ENCODE measurements around the gene SLFN11.
"Not testable (repeated sequence)": the region's sequence is repeated elsewhere in the genome, so short reads cannot be mapped to it uniquely, and the experiment has no call there.

Gene SLFN11, protein sequence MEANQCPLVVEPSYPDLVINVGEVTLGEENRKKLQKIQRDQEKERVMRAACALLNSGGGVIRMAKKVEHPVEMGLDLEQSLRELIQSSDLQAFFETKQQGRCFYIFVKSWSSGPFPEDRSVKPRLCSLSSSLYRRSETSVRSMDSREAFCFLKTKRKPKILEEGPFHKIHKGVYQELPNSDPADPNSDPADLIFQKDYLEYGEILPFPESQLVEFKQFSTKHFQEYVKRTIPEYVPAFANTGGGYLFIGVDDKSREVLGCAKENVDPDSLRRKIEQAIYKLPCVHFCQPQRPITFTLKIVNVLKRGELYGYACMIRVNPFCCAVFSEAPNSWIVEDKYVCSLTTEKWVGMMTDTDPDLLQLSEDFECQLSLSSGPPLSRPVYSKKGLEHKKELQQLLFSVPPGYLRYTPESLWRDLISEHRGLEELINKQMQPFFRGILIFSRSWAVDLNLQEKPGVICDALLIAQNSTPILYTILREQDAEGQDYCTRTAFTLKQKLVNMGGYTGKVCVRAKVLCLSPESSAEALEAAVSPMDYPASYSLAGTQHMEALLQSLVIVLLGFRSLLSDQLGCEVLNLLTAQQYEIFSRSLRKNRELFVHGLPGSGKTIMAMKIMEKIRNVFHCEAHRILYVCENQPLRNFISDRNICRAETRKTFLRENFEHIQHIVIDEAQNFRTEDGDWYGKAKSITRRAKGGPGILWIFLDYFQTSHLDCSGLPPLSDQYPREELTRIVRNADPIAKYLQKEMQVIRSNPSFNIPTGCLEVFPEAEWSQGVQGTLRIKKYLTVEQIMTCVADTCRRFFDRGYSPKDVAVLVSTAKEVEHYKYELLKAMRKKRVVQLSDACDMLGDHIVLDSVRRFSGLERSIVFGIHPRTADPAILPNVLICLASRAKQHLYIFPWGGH

DNA sequence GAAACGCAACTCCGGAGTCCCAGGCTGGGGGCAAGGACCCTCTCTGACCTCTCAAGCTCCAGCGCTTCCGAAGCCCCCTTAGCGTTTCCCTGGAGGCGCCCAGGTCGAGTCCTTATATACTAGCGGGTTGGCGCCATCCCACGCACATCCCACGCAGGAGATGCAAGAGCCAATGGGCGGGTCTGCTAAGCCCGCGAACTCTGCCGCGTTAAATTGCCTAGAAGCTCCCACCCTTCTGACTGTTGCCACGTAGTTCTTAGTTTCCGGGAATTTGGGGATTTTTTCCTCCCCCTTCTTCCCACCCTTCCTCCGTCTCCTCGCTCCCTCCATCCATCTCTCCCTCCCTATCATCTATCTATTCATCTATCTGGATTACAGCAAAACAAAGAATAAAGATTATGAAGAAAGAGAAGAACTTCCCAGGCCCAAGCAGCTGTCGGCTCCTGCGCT is at the start of gene SLFN11:
Gene SLFN11 (minus strand): TSS at position 88 of the 450 bp plus-strand sequence. CDS start 9,814 bp downstream, outside the sequence.
- Mint-ChIP-seq H3K9me3 (peaks cover 9% of the 10 kb centered on the region), H3K27me3 (no peaks in the 10 kb centered on the region), H3K4me3 (peak within 1 kb of the TSS; percentile 97), H3K4me1 (peaks cover 61% of the 10 kb centered on the region), H3K36me3 (peaks cover 24% of the 10 kb centered on the region), H3K27ac (peak within 1 kb of the TSS; percentile 89)
- peak; percentile 84 for ATAC-seq

DNA sequence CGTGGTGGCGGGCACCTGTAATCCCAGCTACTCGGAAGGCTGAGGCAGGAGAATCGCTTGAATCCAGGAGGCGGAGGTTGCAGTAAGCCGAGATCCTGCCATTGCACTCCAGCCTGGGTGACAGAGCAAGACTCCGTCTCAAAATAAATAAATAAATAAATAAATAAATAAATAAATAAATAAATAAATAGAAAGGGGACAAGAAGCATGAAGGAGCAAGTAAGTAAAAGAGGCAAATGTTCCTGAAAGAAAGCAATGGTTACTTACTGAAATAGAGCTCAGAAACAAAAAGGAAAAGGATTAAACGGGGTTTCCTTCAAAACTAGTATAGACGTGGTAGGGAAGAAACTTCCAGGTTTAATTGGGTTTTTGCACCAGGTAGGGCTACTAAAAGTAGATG is 47.6 kb upstream of the SLFN11 start:
- ATAC-seq, H3K4me3 Mint-ChIP-seq, H3K27me3 Mint-ChIP-seq, H3K4me1 Mint-ChIP-seq, H3K9me3 Mint-ChIP-seq, H3K27ac Mint-ChIP-seq: not testable (repeated sequence)
- H3K36me3 Mint-ChIP-seq: peaks cover 21% of the 10 kb centered on the region

DNA sequence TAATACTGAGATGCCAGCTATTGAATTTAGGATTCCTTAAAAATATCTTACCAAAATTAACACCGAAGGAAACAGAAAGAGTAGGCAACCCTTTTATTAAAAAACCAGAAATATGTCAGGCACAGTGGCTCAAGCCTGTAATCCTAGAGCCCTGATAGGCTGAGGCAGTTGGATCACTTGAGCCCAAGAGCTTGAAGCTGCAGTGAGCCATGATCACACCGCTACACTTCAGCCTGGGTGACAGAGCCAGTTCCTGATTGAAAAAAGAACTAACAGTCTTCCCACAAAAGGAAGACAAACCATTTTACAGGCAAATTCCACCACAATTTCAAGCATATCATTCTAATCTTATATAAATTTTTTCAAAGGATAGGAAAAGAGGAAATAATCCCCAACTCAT is 43.2 kb upstream of the SLFN11 start:
- Mint-ChIP-seq H3K4me1 (peaks cover 4% of the 10 kb centered on the region), H3K27me3 (no peaks in the 10 kb centered on the region), H3K36me3 (peaks cover 42% of the 10 kb centered on the region), H3K9me3 (no peaks in the 10 kb centered on the region), H3K4me3 (no peak overlapping the region), H3K27ac (no peak overlapping the region)
- ATAC-seq: no peak

DNA sequence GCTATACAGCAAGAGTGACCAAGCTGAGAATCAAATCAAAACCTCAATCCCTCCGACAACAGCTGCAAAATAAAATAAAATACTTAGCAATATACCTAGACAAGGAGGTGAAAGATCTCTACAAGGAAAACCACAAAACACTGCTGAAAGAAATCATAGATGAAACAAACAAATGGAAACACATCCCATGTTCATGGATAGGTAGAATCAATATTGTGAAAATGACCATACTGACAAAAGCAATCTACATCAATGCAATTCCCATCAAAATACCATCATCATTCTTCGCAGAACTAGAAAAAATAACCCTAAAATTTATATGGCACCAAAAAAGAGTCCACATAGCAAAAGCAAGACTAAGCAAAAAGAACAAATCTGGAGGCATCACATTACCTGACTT is 41.3 kb upstream of the SLFN11 start:
- H3K36me3 Mint-ChIP-seq: peaks cover 51% of the 10 kb centered on the region
- not testable (repeated sequence) for H3K9me3 Mint-ChIP-seq, H3K4me3 Mint-ChIP-seq, ATAC-seq, H3K27ac Mint-ChIP-seq, H3K4me1 Mint-ChIP-seq, H3K27me3 Mint-ChIP-seq

DNA sequence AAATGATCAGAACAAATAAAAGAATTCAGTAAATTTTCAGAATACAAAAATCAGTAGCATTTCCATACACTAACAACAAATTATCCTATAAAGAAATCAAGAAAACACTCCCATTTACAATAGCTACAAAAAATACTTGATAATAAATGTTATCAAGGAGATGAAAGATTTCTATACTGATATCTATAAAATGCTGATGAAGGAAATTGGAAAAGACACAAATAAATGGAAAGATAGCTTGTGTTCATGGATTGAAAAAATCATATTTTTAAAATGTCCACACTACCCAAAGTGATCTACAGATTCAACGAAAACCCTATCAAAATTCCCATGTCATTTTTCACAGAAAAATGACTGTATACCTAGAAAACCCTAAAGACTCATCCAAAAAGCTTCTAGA is 40.8 kb upstream of the SLFN11 start:
- Mint-ChIP-seq H3K9me3 (no peaks in the 10 kb centered on the region), H3K4me3 (no peak overlapping the region), H3K4me1 (peaks cover 4% of the 10 kb centered on the region), H3K27me3 (no peaks in the 10 kb centered on the region), H3K36me3 (peaks cover 51% of the 10 kb centered on the region), H3K27ac (no peak overlapping the region)
- ATAC-seq: no peak

DNA sequence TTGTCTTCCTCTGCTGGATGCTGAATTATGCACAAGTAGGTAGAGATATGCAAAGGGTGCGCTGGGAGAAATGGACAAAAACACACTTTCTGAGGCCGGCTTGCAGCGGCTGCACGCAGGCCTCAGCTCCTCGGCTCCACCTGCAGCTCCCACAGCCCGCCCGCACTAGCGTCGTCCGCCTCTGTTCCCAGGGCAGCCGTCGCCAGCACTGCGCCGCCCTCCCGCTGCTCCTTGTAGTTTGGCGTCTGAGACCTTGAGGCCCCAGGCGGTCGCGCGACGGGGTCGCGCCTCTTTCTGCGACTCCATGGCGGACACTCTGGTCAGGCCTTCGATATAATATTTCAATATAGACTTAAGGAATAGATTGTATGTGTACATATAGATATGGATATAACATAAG is 34.1 kb upstream of the SLFN11 start:
- H3K36me3 Mint-ChIP-seq: peaks cover 33% of the 10 kb centered on the region
- ATAC-seq: no peak
- H3K27ac Mint-ChIP-seq: no peak overlapping the region
- H3K4me1 Mint-ChIP-seq: no peaks in the 10 kb centered on the region
- H3K27me3 Mint-ChIP-seq: no peaks in the 10 kb centered on the region
- peaks cover 3% of the 10 kb centered on the region for H3K9me3 Mint-ChIP-seq
- no peak overlapping the region for H3K4me3 Mint-ChIP-seq

DNA sequence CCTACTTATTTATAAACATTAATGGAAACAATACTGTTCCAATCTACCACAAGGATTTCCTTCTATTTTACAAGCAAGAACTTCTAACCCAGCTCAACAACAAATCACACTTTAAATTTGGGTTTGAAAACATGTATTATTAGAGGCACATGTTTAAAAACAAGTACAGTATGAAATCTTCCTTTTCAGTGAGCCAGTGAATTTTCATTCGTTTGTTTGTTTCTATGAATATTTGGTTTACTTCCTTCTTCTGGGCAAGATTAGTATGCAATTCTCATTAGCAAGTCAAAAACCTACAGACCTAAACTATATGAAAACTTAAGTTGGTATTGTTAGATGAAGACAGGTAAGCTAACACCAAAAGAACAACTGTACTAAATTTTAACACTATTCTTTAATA is 33.1 kb upstream of the SLFN11 start:
- H3K36me3 Mint-ChIP-seq: peaks cover 27% of the 10 kb centered on the region
- no peak for ATAC-seq
- no peak overlapping the region for H3K4me3 Mint-ChIP-seq
- no peaks in the 10 kb centered on the region for H3K4me1 Mint-ChIP-seq
- H3K9me3 Mint-ChIP-seq: peaks cover 3% of the 10 kb centered on the region
- H3K27me3 Mint-ChIP-seq: no peaks in the 10 kb centered on the region
- H3K27ac Mint-ChIP-seq: no peak overlapping the region

DNA sequence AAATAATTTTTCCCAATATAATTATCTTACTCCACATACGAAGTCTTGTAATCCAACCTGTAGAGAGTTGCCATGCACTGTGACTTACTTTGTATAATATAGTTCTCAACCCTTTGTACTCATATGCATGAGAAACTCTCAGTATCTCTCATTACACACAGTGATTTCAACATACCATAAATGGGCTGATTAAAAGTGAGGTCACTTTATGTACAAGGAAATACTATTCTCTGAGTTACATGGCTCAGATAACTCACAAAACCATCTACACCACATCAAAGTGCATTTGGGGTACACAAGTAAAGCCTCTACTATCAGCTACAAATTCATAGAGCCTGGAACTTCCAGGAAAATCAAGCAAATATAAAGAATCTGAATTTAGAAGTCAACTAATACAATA is 30.9 kb upstream of the SLFN11 start:
- Mint-ChIP-seq H3K4me1 (no peaks in the 10 kb centered on the region), H3K27me3 (no peaks in the 10 kb centered on the region), H3K27ac (no peak overlapping the region), H3K36me3 (peaks cover 13% of the 10 kb centered on the region), H3K9me3 (peaks cover 3% of the 10 kb centered on the region), H3K4me3 (no peak overlapping the region)
- ATAC-seq: no peak

DNA sequence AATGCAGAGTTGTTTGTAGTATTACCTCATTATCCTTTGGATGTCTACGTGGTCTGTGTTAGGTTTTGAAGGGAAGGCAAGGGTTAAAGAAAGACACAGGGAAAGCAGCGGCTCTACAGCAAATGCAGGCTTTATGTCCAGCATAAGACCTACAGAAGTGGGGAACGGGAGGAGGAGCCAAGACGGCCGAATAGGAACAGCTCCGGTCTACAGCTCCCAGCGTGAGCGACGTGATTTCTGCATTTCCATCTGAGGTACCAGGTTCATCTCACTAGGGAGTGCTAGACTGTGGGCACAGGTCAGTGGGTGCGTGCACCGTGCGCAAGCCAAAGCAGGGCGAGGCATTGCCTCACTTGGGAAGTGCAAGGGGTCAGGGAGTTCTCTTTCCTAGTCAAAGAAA is 20.4 kb upstream of the SLFN11 start:
- not testable (repeated sequence) for H3K27me3 Mint-ChIP-seq, H3K4me3 Mint-ChIP-seq, H3K9me3 Mint-ChIP-seq, H3K27ac Mint-ChIP-seq, ATAC-seq, H3K36me3 Mint-ChIP-seq, H3K4me1 Mint-ChIP-seq

DNA sequence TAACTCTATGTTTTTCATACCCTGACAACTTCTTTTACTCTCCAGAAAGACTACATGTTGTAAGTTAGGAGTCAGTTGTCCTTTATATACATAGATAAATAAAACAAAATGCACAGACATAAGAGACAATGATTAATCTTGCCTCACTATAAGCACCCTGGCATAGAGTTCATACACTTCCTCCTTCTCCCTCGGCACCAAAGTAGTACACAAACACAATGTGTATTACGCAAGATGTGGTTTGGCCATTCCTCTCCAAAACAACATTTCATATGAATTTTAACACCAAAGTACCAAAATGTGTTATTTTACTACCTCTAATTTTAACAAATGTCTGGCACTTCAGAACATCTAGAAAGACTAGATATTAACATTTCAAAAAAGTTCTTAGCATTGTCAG is 17.2 kb upstream of the SLFN11 start:
- Mint-ChIP-seq H3K9me3 (no peaks in the 10 kb centered on the region), H3K4me1 (peaks cover 13% of the 10 kb centered on the region), H3K4me3 (no peak overlapping the region), H3K36me3 (no peaks in the 10 kb centered on the region), H3K27me3 (peaks cover 9% of the 10 kb centered on the region), H3K27ac (no peak overlapping the region)
- no peak for ATAC-seq

DNA sequence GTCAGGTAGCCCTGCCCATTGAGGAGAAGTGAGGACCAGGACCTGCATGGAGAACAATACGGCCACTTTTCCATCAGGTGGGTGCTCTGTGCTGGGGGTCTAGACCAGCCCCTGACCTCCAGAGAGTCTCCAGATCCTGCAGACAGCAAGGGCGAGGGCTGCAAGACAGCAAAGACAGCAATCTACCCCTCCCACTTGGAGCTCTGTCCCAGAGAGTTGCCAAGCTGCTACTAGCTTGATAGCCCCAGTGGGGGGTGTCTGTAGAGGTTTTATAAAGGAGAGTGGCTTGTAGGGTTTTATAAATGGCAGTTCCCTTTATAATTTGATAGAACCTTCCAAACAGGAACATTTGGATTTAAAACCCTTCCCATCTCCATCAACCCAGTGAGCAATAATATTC is 16.7 kb upstream of the SLFN11 start:
- H3K4me3 Mint-ChIP-seq: no peak overlapping the region
- peaks cover 9% of the 10 kb centered on the region for H3K27me3 Mint-ChIP-seq
- H3K4me1 Mint-ChIP-seq: peaks cover 13% of the 10 kb centered on the region
- H3K36me3 Mint-ChIP-seq: no peaks in the 10 kb centered on the region
- H3K27ac Mint-ChIP-seq: no peak overlapping the region
- H3K9me3 Mint-ChIP-seq: no peaks in the 10 kb centered on the region
- no peak for ATAC-seq

DNA sequence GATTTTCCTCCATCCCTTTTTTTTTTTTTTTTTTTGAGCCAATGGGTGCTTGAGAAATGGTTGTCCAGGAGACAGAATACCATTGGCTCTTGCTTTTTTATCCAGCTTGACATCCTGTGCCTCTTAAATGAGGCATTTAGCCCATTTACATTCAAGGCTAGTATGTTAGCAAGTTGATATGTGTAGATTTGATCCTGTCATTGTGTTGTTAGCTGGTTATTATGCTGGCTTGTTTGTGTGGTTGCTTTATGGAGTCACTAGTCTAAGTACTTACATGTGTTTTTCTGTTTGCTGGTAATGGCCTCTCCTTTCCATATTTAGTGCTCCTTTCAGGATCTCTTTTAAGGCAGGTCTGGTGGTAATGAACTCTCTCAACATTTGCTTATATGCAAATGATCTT is 14.1 kb upstream of the SLFN11 start:
- Mint-ChIP-seq H3K4me1 (peaks cover 22% of the 10 kb centered on the region), H3K27ac (no peak overlapping the region), H3K27me3 (peaks cover 9% of the 10 kb centered on the region), H3K36me3 (no peaks in the 10 kb centered on the region), H3K9me3 (peaks cover 3% of the 10 kb centered on the region), H3K4me3 (no peak overlapping the region)
- ATAC-seq: no peak

DNA sequence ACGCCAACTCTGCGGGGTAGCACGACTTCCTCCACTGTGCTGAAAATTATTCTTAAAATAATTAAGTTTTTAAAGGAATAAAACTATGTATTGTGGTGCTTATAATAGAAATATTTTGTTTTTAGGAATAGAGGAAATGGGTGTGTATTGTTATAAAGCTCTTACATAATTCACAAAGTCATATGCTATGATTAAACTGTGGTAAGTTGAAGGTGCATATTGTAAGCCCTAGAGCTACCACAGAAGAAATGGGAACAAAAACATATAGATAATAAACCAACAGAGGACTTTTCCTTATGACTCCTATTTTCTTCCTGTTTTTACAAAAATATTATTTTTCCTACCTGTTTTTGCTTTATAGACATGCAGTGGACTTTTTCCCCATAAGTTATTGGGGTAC is 4.3 kb upstream of the SLFN11 start:
- no peaks in the 10 kb centered on the region for H3K27me3 Mint-ChIP-seq
- H3K27ac Mint-ChIP-seq: no peak overlapping the region
- H3K4me3 Mint-ChIP-seq: no peak overlapping the region
- peaks cover 42% of the 10 kb centered on the region for H3K4me1 Mint-ChIP-seq
- H3K9me3 Mint-ChIP-seq: no peaks in the 10 kb centered on the region
- ATAC-seq: no peak
- H3K36me3 Mint-ChIP-seq: no peaks in the 10 kb centered on the region

DNA sequence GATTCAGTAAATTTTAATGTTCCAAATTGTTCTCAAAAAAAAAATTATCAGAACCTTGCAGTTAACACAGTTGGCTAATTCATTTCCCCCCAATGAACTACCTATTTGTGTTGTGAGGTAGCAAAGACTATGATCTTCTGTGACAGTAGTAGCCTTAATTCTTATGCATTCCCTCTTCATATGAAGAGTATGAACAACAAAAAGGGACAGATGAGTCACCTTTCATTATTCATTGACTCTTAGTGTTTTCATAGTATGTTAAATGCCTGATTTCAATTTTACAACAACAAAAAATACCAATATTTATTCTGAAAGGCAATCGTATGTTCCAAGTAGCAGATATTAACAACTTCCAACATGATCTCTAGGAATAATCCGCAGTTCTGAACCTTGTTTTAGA is 3.6 kb upstream of the SLFN11 start:
- Mint-ChIP-seq H3K27me3 (no peaks in the 10 kb centered on the region), H3K4me3 (no peak overlapping the region), H3K9me3 (no peaks in the 10 kb centered on the region), H3K4me1 (peaks cover 38% of the 10 kb centered on the region), H3K36me3 (no peaks in the 10 kb centered on the region), H3K27ac (no peak overlapping the region)
- no peak for ATAC-seq

DNA sequence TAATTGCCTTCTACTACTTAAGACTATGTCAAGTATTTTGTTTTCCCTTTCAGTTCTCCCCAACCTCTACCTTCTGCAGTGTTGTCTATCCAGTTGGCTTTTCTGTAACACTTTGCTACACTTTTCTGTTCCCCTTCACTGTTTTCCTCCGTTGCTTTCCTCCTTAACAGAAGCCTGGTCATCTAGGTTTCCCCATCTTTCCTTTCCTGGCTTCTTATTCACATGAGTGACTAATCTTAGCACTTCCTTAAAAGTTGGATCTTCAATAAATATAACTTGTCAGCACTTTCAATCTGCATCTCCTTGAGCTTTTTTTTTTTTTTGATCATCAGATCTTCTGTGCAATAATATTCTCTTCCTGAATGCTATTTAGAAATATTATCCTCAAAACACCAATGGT is 2.8 kb upstream of the SLFN11 start:
- ATAC-seq: no peak
- peaks cover 38% of the 10 kb centered on the region for H3K4me1 Mint-ChIP-seq

More for the DNA sequence above, 2.8 kb upstream of the SLFN11 start:
- Mint-ChIP-seq H3K4me3 (no peak overlapping the region), H3K36me3 (peaks cover 1% of the 10 kb centered on the region), H3K27ac (no peak overlapping the region), H3K27me3 (no peaks in the 10 kb centered on the region), H3K9me3 (no peaks in the 10 kb centered on the region)
